HL-60 (cell line): ENCODE results near the gene CBX8.

Source experiments
- DNase-seq, 2 experiments: peaks; one replicate each; pipeline ENCODE4 v3.0.0-alpha.2; 2010 to 2020; ENCODE audit warnings: low read depth in 1 of 2, low spot score in 1 of 2
- H3K27ac ChIP-seq: fragments of 250-450 bp; sonication (Bioruptor Pico); replicated peaks from 2 replicates; pipeline ENCODE4 v1.5.1; 2020; ENCODE audit warnings: mild to moderate bottlenecking, moderate library complexity
- H3K27me3 ChIP-seq: fragments of 250-450 bp; sonication (Bioruptor Pico); 2 replicates; pipeline ENCODE4 v1.5.1; 2021; ENCODE audit warnings: mild to moderate bottlenecking, moderate library complexity; ENCODE audit not compliant: insufficient read depth, poor library complexity, severe bottlenecking
- H3K4me3 ChIP-seq: replicated peaks from 2 replicates; pipeline ENCODE4 v1.5.1; 2011; ENCODE audit warnings: mild to moderate bottlenecking, control low read depth, low read length; ENCODE audit not compliant: insufficient read depth
- CTCF ChIP-seq: IDR thresholded peaks from one replicate; pipeline ENCODE4 v1.5.1; 2011; ENCODE audit warnings: low read length, control low read depth, inconsistent platforms; ENCODE audit not compliant: insufficient read depth
- GABPA ChIP-seq: IDR thresholded peaks from 2 replicates; pipeline ENCODE4 v1.6.1; 2012; ENCODE audit warnings: low read depth
- POLR2AphosphoS5 ChIP-seq: IDR thresholded peaks from 2 replicates; pipeline ENCODE4 v1.6.1; 2012; ENCODE audit warnings: low read depth
- REST ChIP-seq: IDR thresholded peaks from 2 replicates; pipeline ENCODE4 v1.6.1; 2012; ENCODE audit warnings: low read depth; ENCODE audit not compliant: insufficient replicate concordance
- SPI1 ChIP-seq: IDR thresholded peaks from 2 replicates; pipeline ENCODE4 v1.6.1; 2012; ENCODE audit warnings: low read depth, mild to moderate bottlenecking, borderline replicate concordance

CBX8 gene

DNA sequence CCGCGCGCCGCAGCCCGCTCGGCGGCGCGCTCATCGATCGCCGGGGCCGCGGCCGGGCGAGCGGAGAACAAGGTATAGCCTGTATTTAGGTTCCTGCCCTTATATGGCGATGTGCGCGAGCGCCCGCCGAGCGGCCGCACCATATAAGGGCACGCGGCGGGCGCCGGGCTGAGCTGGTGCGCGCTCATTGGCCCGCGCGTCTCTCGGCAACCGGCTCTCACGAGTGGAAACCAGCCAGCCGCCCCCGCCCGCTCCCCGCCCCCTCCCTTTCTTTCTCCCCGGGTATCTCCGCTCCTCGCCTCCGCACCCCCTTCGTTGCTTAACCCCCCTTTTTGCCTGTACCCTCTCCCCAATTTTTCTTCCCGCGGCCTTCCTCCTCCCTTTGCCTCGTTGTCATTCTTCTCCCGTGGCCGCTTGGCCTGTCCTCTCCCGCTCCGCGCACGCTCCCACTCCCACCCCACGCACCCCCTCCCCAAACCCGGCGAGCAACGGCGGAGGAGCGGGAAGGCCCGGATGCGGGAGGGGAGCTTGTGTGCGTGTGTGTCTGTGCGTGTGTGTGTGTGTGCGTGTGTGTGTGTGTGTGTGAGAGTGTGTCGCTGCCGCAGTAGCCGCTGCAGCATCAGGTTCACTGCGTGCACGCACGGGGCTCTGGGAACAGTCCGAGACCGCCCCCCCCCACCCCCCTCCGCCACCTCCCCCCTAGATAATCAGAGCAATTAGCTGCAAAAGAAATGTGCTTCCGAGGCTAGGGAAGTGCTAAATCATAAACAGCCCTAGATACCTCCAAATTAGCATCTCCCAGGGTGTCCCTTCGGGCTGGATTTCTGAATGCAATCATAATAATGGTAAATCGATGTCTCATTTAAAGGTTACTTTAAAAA is 13.5 kb upstream of the CBX8 start:
- DNase-seq = peak; percentile 57 to 60
- peak overlapping the region; percentile 19 for H3K4me3 ChIP-seq
- peaks cover 74% of the 10 kb centered on the region for H3K27me3 ChIP-seq
- TF ChIP-seq CTCF = no peak
- no peak for TF ChIP-seq GABPA
- no peak for TF ChIP-seq REST
- no peak for TF ChIP-seq POLR2AphosphoS5
- no peak for TF ChIP-seq SPI1
- H3K27ac ChIP-seq = no peak overlapping the region

- TF ChIP-seq REST (no peak), GABPA (no peak), CTCF (no peak), SPI1 (no peak), POLR2AphosphoS5 (no peak)
- Histone ChIP-seq H3K4me3 (no peak overlapping the region), H3K27me3 (peaks cover 74% of the 10 kb centered on the region), H3K27ac (no peak overlapping the region)
- no peak for DNase-seq
Observed at GRCh38 chr17:79809530-79810129, 12.8 kb upstream of the CBX8 start.

DNA sequence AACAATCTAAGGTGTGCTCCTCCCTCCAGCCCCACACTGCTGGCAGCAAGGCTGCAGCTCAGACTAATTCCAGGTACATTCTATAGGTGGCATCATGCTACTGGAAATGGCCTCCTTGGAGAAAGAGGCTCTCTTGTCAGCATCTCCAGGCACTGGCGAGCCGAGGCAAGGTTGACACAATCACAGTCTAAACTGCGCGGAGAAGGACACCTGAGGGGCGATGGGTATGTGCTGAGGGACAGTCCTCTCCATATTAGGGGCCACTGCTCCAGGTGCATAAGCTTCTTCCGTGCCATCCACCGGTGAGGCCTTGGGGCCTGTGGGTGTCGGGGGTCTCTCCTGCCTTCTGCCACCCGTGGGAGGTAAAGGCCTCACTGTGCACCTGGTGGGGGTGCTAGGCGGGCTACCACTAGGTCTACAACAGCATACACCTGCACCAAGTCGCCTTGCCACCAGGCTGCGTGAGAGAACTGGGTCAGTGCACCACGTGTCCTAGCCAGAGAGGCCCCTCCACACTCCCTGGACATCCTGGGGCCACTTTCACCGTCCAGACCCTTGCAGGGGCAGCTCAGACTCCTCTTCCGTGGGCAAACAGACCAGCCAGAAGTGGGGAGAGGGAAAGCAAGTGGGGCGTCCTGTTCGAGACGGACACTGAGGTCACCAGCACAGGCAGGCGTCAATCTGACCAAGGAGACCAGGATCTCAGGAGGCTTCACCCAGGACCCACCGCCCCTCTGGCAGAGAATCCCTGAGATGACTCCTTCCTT is 12.1 kb upstream of the CBX8 start:
- Histone ChIP-seq H3K4me3 (no peak overlapping the region), H3K27ac (no peak overlapping the region), H3K27me3 (peaks cover 73% of the 10 kb centered on the region)
- peak in 1 of 2 experiments; percentile 57 for DNase-seq
- TF ChIP-seq SPI1 (no peak), CTCF (peak; percentile 16)
